Neural progenitor cell (in vitro differentiated cells): ENCODE results near the gene ARHGEF38. TPM values are rescaled to one million over a fixed set of nuclear protein-coding genes. Genes with fewer than 3 reads are reported as not detected.

Experiments used
- DNase-seq: peaks from one replicate; pipeline ENCODE4 v3.0.0-alpha.2; 2016; ENCODE audit warnings: low spot score
- H2AFZ ChIP-seq: fragments of 200-600 bp; sonication (generic); replicated peaks from 2 replicates; pipeline ENCODE4 v1.6.1; 2016; ENCODE audit warnings: antibody characterized with exemption
- H3F3A ChIP-seq: fragments of 200-600 bp; sonication (generic); 2 replicates; pipeline ENCODE4 v1.6.1; 2016; ENCODE audit warnings: antibody characterized with exemption, low read depth
- H3K27ac ChIP-seq: fragments of 200-600 bp; sonication (generic); 2 replicates; pipeline ENCODE4 v1.5.1; 2016; ENCODE audit warnings: mild to moderate bottlenecking
- H3K27me3 ChIP-seq: fragments of 200-600 bp; sonication (generic); 2 replicates; pipeline ENCODE4 v1.6.1; 2016; ENCODE audit warnings: mild to moderate bottlenecking, moderate library complexity
- H3K36me3 ChIP-seq: fragments of 200-600 bp; sonication (generic); 2 replicates; pipeline ENCODE4 v1.5.1; 2016
- H3K4me1 ChIP-seq: fragments of 200-600 bp; sonication (generic); 2 replicates; pipeline ENCODE4 v1.6.1; 2016; ENCODE audit warnings: mixed run types
- H3K4me2 ChIP-seq: fragments of 200-600 bp; sonication (generic); 2 replicates; pipeline ENCODE4 v1.6.1; 2016
- H3K4me3 ChIP-seq: fragments of 200-600 bp; sonication (generic); 2 replicates; pipeline ENCODE4 v1.5.1; 2016
- H3K79me2 ChIP-seq: fragments of 200-600 bp; sonication (generic); 2 replicates; pipeline ENCODE4 v1.6.1; 2016; ENCODE audit warnings: low read depth
- H3K9ac ChIP-seq: fragments of 200-600 bp; sonication (generic); 2 replicates; pipeline ENCODE4 v1.6.1; 2016
- H3K9me3 ChIP-seq: fragments of 200-600 bp; sonication (generic); 2 replicates; pipeline ENCODE4 v1.5.1; 2016; ENCODE audit warnings: low read depth
- H4K20me1 ChIP-seq: fragments of 200-600 bp; sonication (generic); 2 replicates; pipeline ENCODE4 v1.6.1; 2016; ENCODE audit warnings: low read depth
- H3K27ac Mint-ChIP-seq: 3 replicates; pipeline ENCODE4 v1.8.0; 2021; ENCODE audit warnings: mixed read lengths
- H3K27me3 Mint-ChIP-seq: 2 replicates; pipeline ENCODE4 v1.8.0; 2022; ENCODE audit warnings: low read depth, mild to moderate bottlenecking, inconsistent platforms, moderate library complexity, mixed read lengths; ENCODE audit not compliant: insufficient read depth
- H3K36me3 Mint-ChIP-seq: 3 replicates; pipeline ENCODE4 v1.8.0; 2021; ENCODE audit warnings: mixed read lengths
- H3K4me1 Mint-ChIP-seq: 3 replicates; pipeline ENCODE4 v1.8.0; 2021; ENCODE audit warnings: mixed read lengths
- H3K4me3 Mint-ChIP-seq: 3 replicates; pipeline ENCODE4 v1.8.0; 2021; ENCODE audit warnings: mild to moderate bottlenecking, moderate library complexity, mixed read lengths
- H3K9me3 Mint-ChIP-seq: 3 replicates; pipeline ENCODE4 v1.8.0; 2020; ENCODE audit warnings: mixed read lengths
- CTCF ChIP-seq: fragments of 200-600 bp; sonication (generic); IDR thresholded peaks from 2 replicates; pipeline ENCODE4 v1.5.1; 2017; ENCODE audit warnings: antibody characterized with exemption, mild to moderate bottlenecking
- EZH2 ChIP-seq: fragments of 200-600 bp; sonication (generic); IDR thresholded peaks from 2 replicates; pipeline ENCODE4 v1.6.1; 2017; ENCODE audit warnings: antibody characterized with exemption, mild to moderate bottlenecking, moderate library complexity
- EZH2phosphoT487 ChIP-seq: fragments of 200-600 bp; sonication (generic); IDR thresholded peaks from 2 replicates; pipeline ENCODE4 v1.6.1; 2017; ENCODE audit warnings: antibody characterized with exemption
- total RNA-seq: library from RNA; depleted of rRNA; stranded (reverse); fragments of >200 nt; gene quantifications from 2 replicates; pipeline ENCODE4 v1.2.3, GENCODE V29; 2015; ENCODE audit warnings: low replicate concordance

The ARHGEF38 gene
- total RNA-seq, 1 donor from 2014 or later, result 0.28 TPM

GRCh38 chr4:105596684-105597083, 44.3 kb downstream of the ARHGEF38 start:
- Histone ChIP-seq H3K9me3 (no peaks in the 10 kb centered on the region), H3K4me2 (no peak overlapping the region), H3K4me3 (no peak overlapping the region), H4K20me1 (no peaks in the 10 kb centered on the region), H2AFZ (peak overlapping the region; percentile 99), H3K4me1 (peaks cover 34% of the 10 kb centered on the region), H3K27me3 (no peaks in the 10 kb centered on the region), H3K79me2 (no peaks in the 10 kb centered on the region), H3K36me3 (no peaks in the 10 kb centered on the region), H3K27ac (no peak overlapping the region), H3F3A (peaks cover 11% of the 10 kb centered on the region), H3K9ac (no peak overlapping the region)
- no peaks in the 10 kb centered on the region for H3K9me3 Mint-ChIP-seq
- TF ChIP-seq CTCF (no peak), EZH2 (no peak), EZH2phosphoT487 (no peak)
- H3K4me3 Mint-ChIP-seq, result no peak overlapping the region
- H3K27me3 Mint-ChIP-seq, result no peaks in the 10 kb centered on the region
- DNase-seq, result peak; percentile 35
- no peaks in the 10 kb centered on the region for H3K36me3 Mint-ChIP-seq
- no peaks in the 10 kb centered on the region for H3K4me1 Mint-ChIP-seq
- peak overlapping the region; percentile 66 for H3K27ac Mint-ChIP-seq

- no peaks in the 10 kb centered on the region for H3K36me3 ChIP-seq
- H3K9ac ChIP-seq, result no peak overlapping the region
- Mint-ChIP-seq H3K4me3 (no peak overlapping the region), H3K9me3 (no peaks in the 10 kb centered on the region), H3K27me3 (no peaks in the 10 kb centered on the region), H3K36me3 (no peaks in the 10 kb centered on the region), H3K27ac (no peak overlapping the region), H3K4me1 (no peaks in the 10 kb centered on the region)
- H3K27ac ChIP-seq, result no peak overlapping the region
- H3K4me3 ChIP-seq, result no peak overlapping the region
- no peaks in the 10 kb centered on the region for H4K20me1 ChIP-seq
- H3K27me3 ChIP-seq, result no peaks in the 10 kb centered on the region
- no peaks in the 10 kb centered on the region for H3K9me3 ChIP-seq
- no peak for DNase-seq
- TF ChIP-seq EZH2, result no peak
- TF ChIP-seq EZH2phosphoT487, result no peak
- TF ChIP-seq CTCF, result no peak
- peaks cover 11% of the 10 kb centered on the region for H3F3A ChIP-seq
- no peaks in the 10 kb centered on the region for H3K79me2 ChIP-seq
- H3K4me1 ChIP-seq, result peaks cover 41% of the 10 kb centered on the region
- H2AFZ ChIP-seq, result no peak overlapping the region
- H3K4me2 ChIP-seq, result no peak overlapping the region
These were observed 45.6 kb downstream of the ARHGEF38 start for GRCh38 chr4:105598052-105598451.

- Histone ChIP-seq H3K4me1 (peaks cover 41% of the 10 kb centered on the region), H3K79me2 (no peaks in the 10 kb centered on the region), H2AFZ (peak overlapping the region; percentile 4), H3K4me2 (no peak overlapping the region), H3K27ac (no peak overlapping the region), H3K9me3 (no peaks in the 10 kb centered on the region), H3F3A (peaks cover 11% of the 10 kb centered on the region), H3K4me3 (no peak overlapping the region), H3K36me3 (no peaks in the 10 kb centered on the region), H3K9ac (no peak overlapping the region), H4K20me1 (no peaks in the 10 kb centered on the region), H3K27me3 (no peaks in the 10 kb centered on the region)
- H3K9me3 Mint-ChIP-seq, result no peaks in the 10 kb centered on the region
- H3K4me3 Mint-ChIP-seq, result no peak overlapping the region
- H3K27me3 Mint-ChIP-seq, result no peaks in the 10 kb centered on the region
- H3K27ac Mint-ChIP-seq, result no peak overlapping the region
- TF ChIP-seq EZH2phosphoT487, result no peak
- no peak for TF ChIP-seq EZH2
- no peak for TF ChIP-seq CTCF
- DNase-seq, result no peak
- H3K4me1 Mint-ChIP-seq, result no peaks in the 10 kb centered on the region
- H3K36me3 Mint-ChIP-seq, result no peaks in the 10 kb centered on the region
These were observed 46.4 kb downstream of the ARHGEF38 start for GRCh38 chr4:105598787-105599186.
